ENCODE measurements around the gene CTDSPL.
"Not testable (repeated sequence)": the region's sequence is repeated elsewhere in the genome, so short reads cannot be mapped to it uniquely, and the experiment has no call there.

The CTDSPL gene, protein sequence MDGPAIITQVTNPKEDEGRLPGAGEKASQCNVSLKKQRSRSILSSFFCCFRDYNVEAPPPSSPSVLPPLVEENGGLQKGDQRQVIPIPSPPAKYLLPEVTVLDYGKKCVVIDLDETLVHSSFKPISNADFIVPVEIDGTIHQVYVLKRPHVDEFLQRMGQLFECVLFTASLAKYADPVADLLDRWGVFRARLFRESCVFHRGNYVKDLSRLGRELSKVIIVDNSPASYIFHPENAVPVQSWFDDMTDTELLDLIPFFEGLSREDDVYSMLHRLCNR

GRCh38 chr3:37861620-37862041 is at the start of gene CTDSPL:
Gene CTDSPL (plus strand): TSS chr3:37861880. CDS start chr3:37862200, 320 bp downstream.
- no peak for DNase-seq (ENCODE audit: low spot score)

- DNase-seq (ENCODE audit: low spot score) = no peak
Observed at GRCh38 chr3:37812499-37812896, 49.2 kb upstream of the CTDSPL start.

GRCh38 chr3:37813403-37813802 is 48.3 kb upstream of the CTDSPL start:
- DNase-seq (ENCODE audit: low spot score) = no peak

DNA sequence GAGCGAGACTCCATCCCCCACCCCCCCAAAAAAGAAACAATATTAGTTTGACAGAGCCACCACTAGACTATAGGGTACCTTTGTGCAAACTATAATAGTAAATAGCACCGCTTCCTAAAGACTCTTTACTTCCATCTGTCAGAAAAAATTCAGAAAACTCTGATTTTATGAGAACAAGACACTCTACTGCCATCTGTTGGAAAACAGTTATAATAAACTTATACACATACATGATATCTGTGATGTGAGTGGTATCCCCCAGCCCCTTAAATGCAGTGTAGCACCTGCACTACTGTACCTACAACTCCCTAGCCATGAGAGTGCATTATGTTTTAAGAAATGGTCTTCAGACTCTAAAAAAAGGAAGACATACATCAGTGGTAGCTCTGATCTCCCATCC is 47.1 kb upstream of the CTDSPL start:
- DNase-seq (ENCODE audit: low spot score) = peak; percentile 31

DNA sequence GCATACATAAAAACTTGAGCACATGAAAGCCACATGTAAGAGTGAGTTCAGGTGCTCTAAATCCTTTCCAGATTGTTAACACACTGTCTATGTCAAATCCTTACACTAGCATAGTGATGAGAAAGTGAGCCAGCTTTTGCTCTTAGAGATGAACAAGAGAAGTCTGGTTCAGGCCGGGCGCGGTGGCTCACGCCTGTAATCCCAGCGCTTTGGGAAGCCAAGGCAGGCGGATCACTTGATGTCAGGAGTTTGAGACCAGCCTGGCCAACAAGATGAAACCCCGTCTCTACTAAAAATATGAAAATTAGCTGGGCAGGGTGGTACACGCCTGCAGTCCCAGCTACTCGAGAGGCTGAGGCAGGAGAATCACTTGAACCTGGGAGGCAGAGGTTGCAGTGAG is 46.5 kb upstream of the CTDSPL start:
- not testable (repeated sequence) for DNase-seq (ENCODE audit: low spot score)

- no peak for DNase-seq (ENCODE audit: low spot score)
Observed at GRCh38 chr3:37816271-37816670, 45.4 kb upstream of the CTDSPL start.

DNA sequence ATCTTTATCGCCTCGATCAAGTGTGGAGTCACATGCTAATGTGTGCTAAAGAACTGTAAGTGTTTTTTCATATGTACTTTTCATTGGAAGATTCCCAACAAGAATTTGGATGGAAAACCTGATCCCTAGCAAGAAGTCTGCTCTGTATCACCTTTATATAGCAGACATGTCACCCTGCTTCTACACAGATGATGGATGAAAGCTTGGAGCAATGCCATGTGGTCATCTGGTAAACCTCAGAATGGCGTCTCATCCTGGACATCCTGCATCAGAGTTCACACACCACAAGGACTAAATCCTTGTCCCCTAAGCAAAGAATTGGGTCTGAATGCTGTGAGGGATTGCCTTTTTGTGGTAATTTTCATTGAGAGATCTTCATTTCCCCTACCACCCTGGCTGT is 42.1 kb upstream of the CTDSPL start:
- DNase-seq (ENCODE audit: low spot score) = no peak

GRCh38 chr3:37820286-37820685 is 41.4 kb upstream of the CTDSPL start:
- no peak for DNase-seq (ENCODE audit: low spot score)

DNA sequence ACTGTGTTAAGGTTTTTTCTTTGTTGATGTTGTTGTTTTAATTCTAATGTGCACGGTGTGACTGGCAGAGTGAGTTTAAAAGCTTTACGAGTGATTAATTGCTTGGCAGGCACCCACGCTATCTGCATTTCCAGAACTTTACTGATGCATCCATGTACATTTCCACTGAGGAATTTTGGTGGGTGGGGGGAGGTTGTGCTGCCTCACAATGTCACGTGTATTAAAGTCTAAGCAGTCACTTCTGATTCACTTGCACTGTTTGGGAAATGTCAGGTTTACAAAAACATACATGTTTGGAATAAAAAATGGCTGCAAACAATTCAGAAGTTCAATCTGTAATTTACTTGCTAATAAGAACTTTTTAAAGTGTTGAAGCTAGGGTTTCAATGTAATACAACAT is 38.5 kb upstream of the CTDSPL start:
- no peak for DNase-seq (ENCODE audit: low spot score)

DNA sequence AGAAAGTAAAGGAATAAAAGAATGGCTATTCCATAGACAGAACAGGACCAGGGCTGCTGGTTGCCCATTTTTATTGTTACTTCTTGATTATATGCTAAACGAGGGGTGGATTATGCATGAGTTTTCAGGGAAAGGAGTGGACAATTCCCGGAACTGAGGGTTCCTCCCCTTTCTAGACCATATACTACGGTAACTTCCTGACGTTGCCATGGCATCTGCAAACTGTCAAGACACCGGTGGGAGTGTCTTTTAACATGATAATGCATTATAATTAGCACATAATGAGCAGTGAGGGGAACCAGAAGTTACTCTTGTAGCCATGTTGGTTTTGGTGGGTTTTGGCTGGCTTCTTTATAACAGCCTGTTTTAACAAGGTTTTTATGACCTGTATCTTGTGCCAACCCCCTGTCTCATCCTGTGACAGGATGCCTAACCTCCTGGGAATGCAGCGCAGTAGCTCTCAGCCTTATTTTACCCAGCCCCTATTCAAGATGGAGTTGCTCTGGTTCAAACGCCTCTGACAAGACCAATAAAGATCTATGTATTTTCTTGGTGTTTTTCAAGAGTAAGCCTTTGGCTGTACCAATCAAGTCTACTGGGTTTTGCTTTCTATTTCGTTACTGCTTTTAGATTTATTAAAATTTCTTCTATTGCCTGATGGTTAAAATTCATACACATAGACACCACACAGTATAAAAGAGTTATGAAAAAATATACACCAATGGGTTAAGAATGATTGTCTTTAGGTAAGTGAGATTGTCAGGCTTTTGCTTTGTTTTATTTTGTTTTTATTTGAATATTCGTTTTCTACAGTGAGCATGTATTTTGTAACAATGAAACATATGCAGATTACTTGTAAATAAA is 37.4 kb upstream of the CTDSPL start:
- DNase-seq (ENCODE audit: low spot score) = no peak

DNA sequence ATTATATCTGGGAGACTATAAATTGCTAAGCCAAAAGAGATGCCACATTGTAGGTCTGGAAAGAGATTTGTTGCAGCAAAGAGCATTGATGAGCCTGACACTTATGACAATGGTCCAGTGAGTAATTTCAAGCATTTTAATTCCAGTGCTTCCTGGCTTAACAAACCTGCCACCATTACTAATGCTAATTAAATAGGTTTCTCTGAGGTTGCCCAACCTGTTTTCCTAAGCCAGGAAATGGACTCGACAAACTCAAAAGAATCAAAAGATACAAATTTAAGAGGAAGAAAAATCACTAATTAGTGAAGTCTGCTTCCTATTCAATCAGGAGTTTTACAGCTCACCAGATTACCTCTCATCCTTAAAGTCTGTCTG is 36.7 kb upstream of the CTDSPL start:
- DNase-seq (ENCODE audit: low spot score) = no peak

- no peak for DNase-seq (ENCODE audit: low spot score)
Observed at GRCh38 chr3:37825744-37826400, 35.8 kb upstream of the CTDSPL start.

DNA sequence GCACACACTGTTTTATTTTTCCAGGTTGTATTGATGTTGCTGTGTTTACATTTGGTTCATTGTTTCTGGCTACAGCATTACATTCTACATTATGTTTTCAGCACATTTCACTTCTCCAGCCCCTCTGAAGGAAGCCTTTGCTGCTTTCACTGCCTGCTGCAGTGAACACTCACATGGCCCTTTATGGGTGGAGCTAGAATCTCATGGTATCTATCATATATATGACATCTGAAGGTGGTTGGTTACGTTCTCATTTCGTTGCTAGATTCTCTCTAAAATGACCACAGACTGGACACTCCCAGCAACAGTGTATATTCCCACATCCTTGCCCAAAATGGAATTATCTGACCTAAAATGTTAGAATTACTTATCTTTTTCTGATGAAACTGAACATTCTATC is 35.2 kb upstream of the CTDSPL start:
- no peak for DNase-seq (ENCODE audit: low spot score)

- DNase-seq (ENCODE audit: low spot score) = no peak
Observed at GRCh38 chr3:37826933-37827332, 34.7 kb upstream of the CTDSPL start.

DNA sequence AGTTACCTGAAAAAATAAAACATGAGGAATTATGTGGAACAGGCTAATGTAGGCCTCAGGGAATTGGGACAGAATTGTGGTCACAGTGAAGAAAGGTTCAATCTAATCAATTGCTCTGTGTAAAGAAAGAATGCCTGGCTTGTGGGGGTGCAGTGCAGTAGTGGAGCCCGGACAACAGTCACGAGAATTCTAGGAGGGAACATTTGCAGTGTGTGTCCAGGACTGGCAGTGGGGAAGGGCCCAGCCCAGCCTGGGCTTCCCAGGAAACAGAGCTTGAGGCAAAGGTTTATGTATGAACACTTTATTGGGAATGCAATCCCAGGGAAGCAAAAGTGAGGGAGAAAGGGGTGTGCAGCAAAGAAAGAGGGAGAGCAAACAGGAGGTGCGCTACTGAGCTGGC is 29.2 kb upstream of the CTDSPL start:
- no peak for DNase-seq (ENCODE audit: low spot score)

- no peak for DNase-seq (ENCODE audit: low spot score)
Observed at GRCh38 chr3:37833302-37834186, 28.1 kb upstream of the CTDSPL start.

DNA sequence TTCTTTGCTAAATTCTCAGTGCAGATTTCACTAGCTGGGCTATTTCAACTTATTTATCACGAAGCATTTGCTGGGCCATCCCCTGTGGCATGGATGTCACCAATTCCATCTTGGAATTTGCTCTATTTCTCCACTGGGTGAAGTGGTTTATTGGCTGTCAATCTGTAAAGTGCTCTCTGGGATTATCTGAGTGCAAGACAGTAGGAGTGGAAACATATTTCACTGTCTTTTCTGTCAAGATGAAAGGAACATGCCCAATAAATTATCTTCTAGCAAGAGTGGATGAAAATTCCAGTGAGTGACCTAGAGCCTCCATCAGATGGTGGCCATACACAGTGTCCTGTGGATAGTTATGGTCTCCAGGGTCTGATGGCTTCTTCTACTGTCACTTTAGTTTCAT is 25.1 kb upstream of the CTDSPL start:
- no peak for DNase-seq (ENCODE audit: low spot score)

- no peak for DNase-seq (ENCODE audit: low spot score)
Observed at GRCh38 chr3:37847689-37848088, 14.0 kb upstream of the CTDSPL start.

GRCh38 chr3:37849146-37849923 is 12.3 kb upstream of the CTDSPL start:
- no peak for DNase-seq (ENCODE audit: low spot score)

DNA sequence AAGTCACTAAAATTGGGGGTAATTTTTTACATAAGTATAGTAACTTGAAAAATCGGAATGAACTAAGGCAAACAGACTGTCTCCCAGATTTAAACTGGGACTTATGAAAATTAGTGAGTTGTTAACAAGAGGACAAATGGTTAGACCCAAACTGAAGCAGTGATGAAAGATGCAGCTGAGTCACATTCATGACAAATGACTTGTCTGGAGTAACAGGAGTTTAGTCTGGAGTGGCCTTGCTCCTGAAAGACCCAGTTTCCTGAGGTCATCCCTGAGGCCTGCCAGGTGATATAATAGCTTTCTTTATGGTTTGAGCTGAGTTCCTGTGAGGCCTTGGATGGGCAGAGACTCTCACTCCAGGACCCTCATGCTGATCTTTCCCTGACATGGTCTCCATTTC is 9.6 kb upstream of the CTDSPL start:
- DNase-seq (ENCODE audit: low spot score) = peak; percentile 52

- DNase-seq (ENCODE audit: low spot score) = no peak
Observed at GRCh38 chr3:37852771-37853170, 8.9 kb upstream of the CTDSPL start.

All from kidney capillary endothelial cell (primary cell).